ENCODE results near the gene AGBL4. TPM values are rescaled to one million over a fixed set of nuclear protein-coding genes. Genes with fewer than 3 reads are reported as not detected.
A peak's percentile ranks its signal among the peaks of the same experiment; 100 is the strongest.

AGBL4 gene
- total RNA-seq, 4 donors from 2014 or later = not detected

DNA sequence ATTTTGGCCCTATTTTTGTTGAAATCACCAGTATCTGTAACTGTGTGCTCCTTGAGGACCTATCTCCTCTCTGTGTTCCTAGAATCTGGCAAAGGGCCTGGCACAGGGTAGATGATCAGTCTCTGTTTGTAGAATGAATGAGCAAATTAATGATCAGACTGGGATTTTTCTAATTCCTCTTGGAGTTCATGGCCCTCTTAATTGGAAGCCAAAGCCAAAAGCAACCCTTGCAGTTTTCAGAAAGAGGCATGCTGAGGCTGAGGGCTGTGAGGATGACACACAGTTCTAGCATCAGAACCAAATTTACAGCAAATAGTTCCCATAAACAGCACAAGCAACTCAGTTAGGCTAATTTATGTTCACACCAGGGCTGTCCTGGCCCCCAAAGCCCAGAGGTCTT, 1136.0 kb downstream of the AGBL4 start:
- no peaks in the 10 kb centered on the region for H3K27me3 ChIP-seq
- no peak for DNase-seq
- TF ChIP-seq, protein P1, sequence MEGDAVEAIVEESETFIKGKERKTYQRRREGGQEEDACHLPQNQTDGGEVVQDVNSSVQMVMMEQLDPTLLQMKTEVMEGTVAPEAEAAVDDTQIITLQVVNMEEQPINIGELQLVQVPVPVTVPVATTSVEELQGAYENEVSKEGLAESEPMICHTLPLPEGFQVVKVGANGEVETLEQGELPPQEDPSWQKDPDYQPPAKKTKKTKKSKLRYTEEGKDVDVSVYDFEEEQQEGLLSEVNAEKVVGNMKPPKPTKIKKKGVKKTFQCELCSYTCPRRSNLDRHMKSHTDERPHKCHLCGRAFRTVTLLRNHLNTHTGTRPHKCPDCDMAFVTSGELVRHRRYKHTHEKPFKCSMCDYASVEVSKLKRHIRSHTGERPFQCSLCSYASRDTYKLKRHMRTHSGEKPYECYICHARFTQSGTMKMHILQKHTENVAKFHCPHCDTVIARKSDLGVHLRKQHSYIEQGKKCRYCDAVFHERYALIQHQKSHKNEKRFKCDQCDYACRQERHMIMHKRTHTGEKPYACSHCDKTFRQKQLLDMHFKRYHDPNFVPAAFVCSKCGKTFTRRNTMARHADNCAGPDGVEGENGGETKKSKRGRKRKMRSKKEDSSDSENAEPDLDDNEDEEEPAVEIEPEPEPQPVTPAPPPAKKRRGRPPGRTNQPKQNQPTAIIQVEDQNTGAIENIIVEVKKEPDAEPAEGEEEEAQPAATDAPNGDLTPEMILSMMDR (IDR thresholded peaks at IDR 0.05) = no peak
- TF ChIP-seq POLR2A (IDR thresholded peaks at IDR 0.05) = no peak
- H3K36me3 ChIP-seq = no peaks in the 10 kb centered on the region
- intact Hi-C loops (cut with DNase I) = no loop called here
- H3K27ac ChIP-seq = no peak overlapping the region
- no peaks in the 10 kb centered on the region for H3K4me1 ChIP-seq
- no peak overlapping the region for H3K4me3 ChIP-seq
- no peaks in the 10 kb centered on the region for H3K9me3 ChIP-seq

DNA sequence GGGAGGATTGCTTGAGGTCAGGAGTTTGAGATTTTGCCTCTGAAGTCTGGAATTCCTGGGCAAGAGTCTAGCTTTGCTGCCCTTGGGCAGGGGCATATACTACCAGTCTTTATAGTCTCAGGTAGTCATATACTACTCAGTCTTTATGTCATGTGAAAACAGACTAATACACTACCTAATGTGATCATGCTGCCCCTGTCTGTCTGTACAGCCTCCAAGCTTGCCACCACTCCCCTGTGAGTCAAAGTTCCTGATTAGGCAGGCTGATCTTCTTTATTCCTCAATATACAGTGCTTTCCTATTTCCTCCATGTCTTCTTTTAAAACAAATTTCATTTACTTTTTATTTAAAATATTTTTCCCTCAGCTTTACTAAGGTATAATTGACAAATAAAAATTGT, 1141.7 kb downstream of the AGBL4 start:
- peaks cover 0 to 10% (median 5%) of the 10 kb centered on the region in 3 donors for H3K4me1 ChIP-seq
- H3K4me3 ChIP-seq = no peak overlapping the region
- DNase-seq = no peak
- no peaks in the 10 kb centered on the region for H3K27me3 ChIP-seq
- no peaks in the 10 kb centered on the region for H3K36me3 ChIP-seq
- H3K9me3 ChIP-seq = no peaks in the 10 kb centered on the region
- intact Hi-C loops (cut with DNase I) = no loop called here
- TF ChIP-seq, protein P1 (IDR thresholded peaks at IDR 0.05) = no peak
- TF ChIP-seq POLR2A (IDR thresholded peaks at IDR 0.05) = no peak
- H3K27ac ChIP-seq = no peak overlapping the region

DNA sequence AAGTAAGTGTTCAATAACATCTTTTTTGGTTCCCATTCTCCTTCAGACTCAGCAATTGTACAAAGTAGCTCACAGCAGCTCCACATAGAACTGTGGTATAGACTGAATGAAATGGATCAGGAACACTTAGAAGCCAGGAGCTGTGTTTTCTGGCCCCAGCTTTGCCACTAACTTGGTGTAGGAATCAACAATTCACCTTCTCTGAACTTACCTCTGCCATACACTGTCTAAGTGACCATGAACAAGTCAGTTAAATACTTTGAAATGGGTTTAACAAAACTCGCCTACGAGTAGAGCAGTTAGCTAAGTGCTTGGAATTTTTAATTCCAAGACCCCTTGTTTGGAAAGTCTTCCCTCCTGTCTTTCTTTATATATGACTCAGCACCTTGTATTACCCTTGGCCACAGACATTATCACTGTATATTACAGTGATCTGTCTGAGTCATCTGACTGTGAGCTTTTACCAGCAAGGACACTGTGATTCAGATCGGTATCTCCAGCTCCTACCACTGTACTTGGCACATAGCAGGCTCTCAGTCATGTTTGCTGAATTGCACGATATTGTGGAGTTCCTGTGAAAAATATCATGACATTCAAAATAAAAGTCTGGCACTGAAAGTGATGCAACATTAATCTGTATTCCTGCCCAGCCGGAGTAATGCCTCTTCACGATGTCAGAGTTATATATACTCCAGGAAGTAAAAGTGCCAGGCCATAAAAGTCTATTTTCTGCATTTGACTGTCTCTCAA, 1145.4 kb downstream of the AGBL4 start:
- WGBS, 2 donors = 29 to 51% methylated on average over 5 to 6 of the region's 6 CpGs
- no peak for DNase-seq
- no peak for TF ChIP-seq POLR2A (IDR thresholded peaks at IDR 0.05)
- TF ChIP-seq, protein P1 (IDR thresholded peaks at IDR 0.05) = no peak
- Histone ChIP-seq H3K36me3 (no peaks in the 10 kb centered on the region), H3K27me3 (no peaks in the 10 kb centered on the region), H3K9me3 (no peaks in the 10 kb centered on the region), H3K4me1 (peaks cover 4 to 20% (median 5%) of the 10 kb centered on the region in 3 donors), H3K4me3 (no peak overlapping the region), H3K27ac (peak overlapping the region in 2 of 4 donors; percentile 17 to 33)
- intact Hi-C loops (cut with DNase I) = no loop called here

DNA sequence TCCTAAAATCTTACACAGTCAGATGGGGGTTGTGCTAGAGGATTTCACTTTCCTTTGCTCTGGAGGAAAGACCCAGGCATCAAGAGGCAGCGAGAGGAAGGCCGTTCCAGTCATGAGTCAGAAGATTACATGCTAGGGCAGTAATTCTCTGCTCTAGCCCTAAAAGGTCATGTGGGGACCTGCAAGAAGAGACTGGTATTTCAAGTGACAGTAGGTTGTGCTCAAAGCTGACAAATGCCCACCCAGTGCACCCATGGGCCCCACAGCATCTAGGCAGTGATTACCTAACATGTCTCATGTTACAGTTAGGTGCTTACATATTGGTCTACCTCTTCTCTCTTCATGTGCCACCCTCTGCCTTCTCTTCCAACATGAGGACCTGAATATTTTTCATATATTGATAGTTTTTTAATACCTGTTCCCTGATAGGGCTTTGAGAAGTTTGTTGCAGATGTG, 1147.4 kb downstream of the AGBL4 start:
- no peak for DNase-seq
- Histone ChIP-seq H3K4me3 (no peak overlapping the region), H3K36me3 (no peaks in the 10 kb centered on the region), H3K4me1 (peaks cover 4 to 20% (median 5%) of the 10 kb centered on the region in 3 donors), H3K27me3 (peaks cover 0 to 3% (median 0%) of the 10 kb centered on the region in 4 donors), H3K9me3 (no peaks in the 10 kb centered on the region), H3K27ac (no peak overlapping the region)
- 24 to 67% methylated on average over 2 of the region's 2 CpGs for WGBS, 2 donors
- TF ChIP-seq POLR2A (IDR thresholded peaks at IDR 0.05) = no peak
- TF ChIP-seq, protein P1 (IDR thresholded peaks at IDR 0.05) = no peak
- intact Hi-C loops (cut with DNase I) = no loop called here

DNA sequence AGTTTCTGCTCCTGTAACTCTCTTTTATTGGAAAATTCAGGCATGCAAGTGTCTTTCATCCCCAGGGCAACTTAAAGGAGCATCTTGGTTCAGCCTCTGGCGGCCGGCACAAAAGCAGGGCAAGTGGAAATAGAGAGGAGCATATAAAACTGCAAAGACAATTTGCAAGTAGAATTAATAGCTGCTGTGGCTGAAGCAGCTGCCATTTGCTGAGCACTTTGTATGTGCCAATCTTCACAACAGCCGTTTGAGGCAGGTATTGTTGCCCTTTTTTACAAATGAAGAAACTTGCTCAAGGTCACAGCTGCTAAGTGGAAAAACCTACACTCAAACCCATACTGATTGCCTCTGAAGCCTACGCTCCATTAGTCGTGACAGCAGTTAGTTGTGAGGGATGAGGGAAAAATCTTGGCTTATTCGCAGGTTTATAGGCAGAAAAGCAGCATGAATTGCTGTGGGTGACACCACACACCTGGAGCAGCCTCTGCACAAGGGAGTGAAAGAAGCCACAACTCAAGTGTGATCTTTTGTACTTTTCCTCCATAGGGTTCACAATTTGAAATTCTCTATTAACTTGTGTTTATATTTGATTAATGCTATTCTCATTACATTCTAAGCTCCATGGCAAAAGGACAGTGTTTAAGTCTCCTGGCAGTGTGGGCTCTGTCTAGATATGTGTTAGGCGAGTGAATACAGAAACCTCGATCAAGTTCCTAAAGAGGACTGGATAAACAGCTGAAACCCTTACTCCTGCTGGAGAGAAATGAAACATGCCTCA, 1148.0 kb downstream of the AGBL4 start:
- no peak for TF ChIP-seq POLR2A (IDR thresholded peaks at IDR 0.05)
- TF ChIP-seq, protein P1 (IDR thresholded peaks at IDR 0.05) = peak in 1 of 6 experiments; percentile 35
- intact Hi-C loops (cut with DNase I) = no loop called here
- Histone ChIP-seq H3K27me3 (peaks cover 0 to 3% (median 0%) of the 10 kb centered on the region in 4 donors), H3K4me1 (peaks cover 4 to 20% (median 5%) of the 10 kb centered on the region in 3 donors), H3K27ac (peak overlapping the region in 1 of 4 donors; percentile 27), H3K36me3 (no peaks in the 10 kb centered on the region), H3K4me3 (no peak overlapping the region), H3K9me3 (no peaks in the 10 kb centered on the region)
- no peak for DNase-seq
- WGBS, 2 donors = 47 to 58% methylated on average over 7 of the region's 8 CpGs
